B cell (primary cell): ENCODE measurements around the gene CHCHD4. TPM values are rescaled to one million over a fixed set of nuclear protein-coding genes. Genes with fewer than 3 reads are reported as not detected.

Experiments used
- ATAC-seq: fragments of 200-7000 bp; cut with Tn5 transposase; one replicate; pipeline ENCODE4 v1.10.0; 2021; ENCODE audit warnings: low read depth, mild to moderate bottlenecking, moderate number of reproducible peaks, moderate library complexity
- CTCF ChIA-PET: fragments of 350-600 bp; sonication (Branson Sonifier 250); formaldehyde crosslinking; loops from one replicate; lab custom pipeline; 2021; ENCODE audit warnings: antibody characterized with exemption, inconsistent platforms; lab: Charles Lee
- POLR2A ChIA-PET: fragments of 350-600 bp; sonication (Branson Sonifier 250); formaldehyde crosslinking; loops from one replicate; lab custom pipeline; 2021; ENCODE audit warnings: antibody characterized with exemption; lab: Charles Lee
- DNase-seq: peaks from one replicate; pipeline ENCODE4 v3.0.0; 2013
- H2AFZ ChIP-seq: 2 replicates; pipeline ENCODE4 v1.6.1; 2012; ENCODE audit warnings: mild to moderate bottlenecking, low read depth, low read length; ENCODE audit not compliant: insufficient read depth, poor library complexity, severe bottlenecking
- H3K27ac ChIP-seq, 2 donors: 1 replicate in 1 of 2; 2 replicates in 1 of 2; pipeline ENCODE4 v1.5.1; 2012 to 2013; ENCODE audit warnings: low read length in 2 of 2, mild to moderate bottlenecking in 2 of 2, moderate library complexity in 1 of 2
- H3K27me3 ChIP-seq, 4 experiments: fragments of 200-600 bp in 1 of 4; sonication (generic) in 1 of 4; replicated peaks in 1 of 4; 1 replicate in 2 of 4; 2 replicates in 2 of 4; pipeline versions ENCODE4 v1.6.1 to v1.7.0; 2013 to 2016; ENCODE audit warnings: low read length in 3 of 4, mild to moderate bottlenecking in 2 of 4, mixed read lengths in 1 of 4, moderate library complexity in 1 of 4; ENCODE audit not compliant: insufficient read depth in 4 of 4, control insufficient read depth in 3 of 4; ENCODE audit errors: control extremely low read depth in 1 of 4
- H3K36me3 ChIP-seq, 2 experiments: replicated peaks in 1 of 2; 1 replicate in 1 of 2; 2 replicates in 1 of 2; pipeline versions ENCODE4 v1.6.1 to v1.7.1; 2013; ENCODE audit warnings: low read length in 1 of 2; ENCODE audit not compliant: insufficient read depth in 2 of 2, control insufficient read depth in 1 of 2; ENCODE audit errors: control extremely low read depth in 1 of 2, extremely low read depth in 1 of 2
- H3K4me1 ChIP-seq, 2 donors: fragments of 200-600 bp in 1 of 2; sonication (generic) in 1 of 2; 1 replicate in 1 of 2; 2 replicates in 1 of 2; pipeline versions ENCODE4 v1.5.1 to v1.6.1; 2013 to 2017; ENCODE audit warnings: low read length in 2 of 2; ENCODE audit not compliant: control insufficient read depth in 2 of 2, insufficient read depth in 2 of 2
- H3K4me2 ChIP-seq: replicated peaks from 2 replicates; pipeline ENCODE3; 2012; ENCODE audit warnings: mild to moderate bottlenecking, low read depth, low read length; ENCODE audit not compliant: poor library complexity, severe bottlenecking
- H3K4me3 ChIP-seq, 5 experiments: fragments of 200-600 bp in 1 of 5; sonication (generic) in 1 of 5; 1 replicate in 3 of 5; 2 replicates in 2 of 5; pipeline versions ENCODE4 v1.5.1 to v1.7.0; 2011 to 2016; ENCODE audit warnings: low read length in 4 of 5, mild to moderate bottlenecking in 4 of 5, low read depth in 2 of 5, control low read depth in 1 of 5, moderate library complexity in 1 of 5; ENCODE audit not compliant: insufficient read depth in 1 of 5; ENCODE audit errors: control extremely low read depth in 1 of 5, extremely low read depth in 1 of 5
- H3K79me2 ChIP-seq: fragments of 200-600 bp; sonication (generic); one replicate; pipeline ENCODE4 v1.6.0; 2016; ENCODE audit warnings: low read length; ENCODE audit not compliant: control insufficient read depth, insufficient read depth
- H3K9ac ChIP-seq: fragments of 200-600 bp; sonication (generic); 2 replicates; pipeline ENCODE4 v1.6.1; 2017; ENCODE audit warnings: mild to moderate bottlenecking, low read length, moderate library complexity
- H3K9me3 ChIP-seq, 3 donors: one replicate each; pipeline versions ENCODE4 v1.6.1 to v1.7.1; 2013; ENCODE audit warnings: low read length in 2 of 3; ENCODE audit not compliant: control insufficient read depth in 2 of 3, insufficient read depth in 1 of 3; ENCODE audit errors: control extremely low read depth in 1 of 3
- H4K20me1 ChIP-seq: 2 replicates; pipeline ENCODE4 v1.6.0; 2012; ENCODE audit warnings: mild to moderate bottlenecking, low read length; ENCODE audit not compliant: insufficient read depth, control insufficient read depth, poor library complexity, severe bottlenecking
- H3K27ac Mint-ChIP-seq: one replicate; pipeline ENCODE4 v1.8.0; 2021; ENCODE audit warnings: mixed read lengths
- H3K27me3 Mint-ChIP-seq: one replicate; pipeline ENCODE4 v1.8.0; 2021; ENCODE audit warnings: mixed read lengths
- H3K4me1 Mint-ChIP-seq: one replicate; pipeline ENCODE4 v1.8.0; 2021; ENCODE audit warnings: mixed read lengths
- H3K4me3 Mint-ChIP-seq: one replicate; pipeline ENCODE4 v1.8.0; 2021; ENCODE audit warnings: mixed read lengths
- H3K9me3 Mint-ChIP-seq: one replicate; pipeline ENCODE4 v1.8.0; 2022; ENCODE audit warnings: mixed read lengths; ENCODE audit not compliant: insufficient read depth
- CTCF ChIP-seq: fragments of 200-600 bp; IDR thresholded peaks from one replicate; pipeline ENCODE4 v1.8.0; 2022; ENCODE audit warnings: antibody characterized with exemption, mild to moderate bottlenecking
- EZH2 ChIP-seq: IDR thresholded peaks from 2 replicates; pipeline ENCODE4 v1.6.1; 2012; ENCODE audit warnings: borderline replicate concordance, low read depth, mild to moderate bottlenecking, moderate library complexity, low read length; ENCODE audit not compliant: insufficient read depth, poor library complexity, severe bottlenecking
- WGBS: methylation state at CpG from one replicate; pipeline ENCODE4 v1.1.5; 2013; ENCODE audit warnings: missing lambda C conversion rate; ENCODE audit not compliant: insufficient coverage; 5-methylcytosine and 5-hydroxymethylcytosine counted together
- intact Hi-C: fragments of 100-400 bp; cut with micrococcal nuclease; formaldehyde crosslinking; loops from one replicate; pipeline ENCODE4 v1.10.0; 2022
- polyA plus RNA-seq: library from polyadenylated mRNA; depleted of rRNA; stranded (reverse); fragments of >200 nt; gene quantifications from 2 replicates; pipeline ENCODE4 v1.2.3, GENCODE V29; 2012
- total RNA-seq, 2 donors: library from RNA; stranded (reverse); fragments of 120-200 nt in 1 of 2; gene quantifications; 1 replicate in 1 of 2; 2 replicates in 1 of 2; pipeline versions ENCODE4 v1.2.3 to v1.2.4, GENCODE V29; 2013 to 2022

The CHCHD4 gene
- total and polyA plus RNA-seq, 2 donors (not counting 1 experiment from before 2014, with no cell fraction given), result 3.7 to 8.0 TPM

- no peak overlapping the region for H3K9ac ChIP-seq
- TF ChIP-seq EZH2 (no peak), CTCF (no peak)
- no peak overlapping the region for H3K4me2 ChIP-seq
- Mint-ChIP-seq H3K9me3 (no peaks in the 10 kb centered on the region), H3K27me3 (no peaks in the 10 kb centered on the region), H3K27ac (no peak overlapping the region), H3K4me3 (no peak overlapping the region), H3K4me1 (peaks cover 23% of the 10 kb centered on the region)
- no peak overlapping the region for H3K27ac ChIP-seq
- 98% methylated on average over 10 of the region's 12 CpGs for WGBS
- no peak overlapping the region for H2AFZ ChIP-seq
- DNase-seq (no peak), ATAC-seq (no peak)
- H3K4me3 ChIP-seq, result no peak overlapping the region
- H3K4me1 ChIP-seq, result peaks cover 12 to 16% of the 10 kb centered on the region in 2 donors
- intact Hi-C loops, result no loop called here
- H3K9me3 ChIP-seq, result no peaks in the 10 kb centered on the region
- H3K79me2 ChIP-seq, result peaks cover 37% of the 10 kb centered on the region
- H3K36me3 ChIP-seq, result peaks cover 0 to 64% of the 10 kb centered on the region in 2 experiments
- CTCF ChIA-PET, result no interaction called here
- POLR2A ChIA-PET, result no interaction called here
- H3K27me3 ChIP-seq, result no peaks in the 10 kb centered on the region
- peaks cover 31% of the 10 kb centered on the region for H4K20me1 ChIP-seq
These were observed 6.0 kb upstream of the CHCHD4 start for GRCh38 chr3:14130707-14131106.

GRCh38 chr3:14130230-14130629 lies 5.6 kb upstream of the CHCHD4 start:
- no peaks in the 10 kb centered on the region for H3K9me3 ChIP-seq
- H3K9me3 Mint-ChIP-seq, result no peaks in the 10 kb centered on the region
- H3K4me3 Mint-ChIP-seq, result no peak overlapping the region
- peaks cover 0 to 60% of the 10 kb centered on the region in 2 experiments for H3K36me3 ChIP-seq
- H3K4me1 Mint-ChIP-seq, result peaks cover 24% of the 10 kb centered on the region
- intact Hi-C loops, result no loop called here
- 100% methylated on average over 2 of the region's 4 CpGs for WGBS
- TF ChIP-seq CTCF (no peak), EZH2 (no peak)
- no peak overlapping the region for H3K4me3 ChIP-seq
- POLR2A ChIA-PET, result no interaction called here
- DNase-seq, result no peak
- H3K4me1 ChIP-seq, result peaks cover 15 to 21% of the 10 kb centered on the region in 2 donors
- no peak overlapping the region for H2AFZ ChIP-seq
- no peak overlapping the region for H3K9ac ChIP-seq
- peaks cover 41% of the 10 kb centered on the region for H3K79me2 ChIP-seq
- no peak overlapping the region for H3K4me2 ChIP-seq
- CTCF ChIA-PET, result no interaction called here
- H3K27me3 Mint-ChIP-seq, result no peaks in the 10 kb centered on the region
- H4K20me1 ChIP-seq, result peaks cover 31% of the 10 kb centered on the region
- H3K27ac Mint-ChIP-seq, result no peak overlapping the region
- no peak for ATAC-seq
- H3K27me3 ChIP-seq, result no peaks in the 10 kb centered on the region
- H3K27ac ChIP-seq, result no peak overlapping the region
